HFFc6 (cell line): ENCODE measurements around the gene SLC25A33. TPM values are rescaled to one million over a fixed set of nuclear protein-coding genes. Genes with fewer than 3 reads are reported as not detected.

Source experiments
- DNase-seq: peaks from one replicate; pipeline ENCODE4 v3.0.0-alpha.2; 2018
- H3K27ac Mint-ChIP-seq: 2 replicates; pipeline ENCODE4 v1.8.0; 2020; ENCODE audit warnings: mild to moderate bottlenecking, mixed read lengths
- H3K27me3 Mint-ChIP-seq: 2 replicates; pipeline ENCODE4 v1.8.0; 2021; ENCODE audit warnings: mild to moderate bottlenecking, moderate library complexity, mixed read lengths; ENCODE audit not compliant: insufficient read depth
- H3K36me3 Mint-ChIP-seq: 2 replicates; pipeline ENCODE4 v1.8.0; 2021; ENCODE audit warnings: low read depth, mixed read lengths
- H3K4me1 Mint-ChIP-seq: 2 replicates; pipeline ENCODE4 v1.8.0; 2020; ENCODE audit warnings: low read depth, mixed read lengths
- H3K4me3 Mint-ChIP-seq: 2 replicates; pipeline ENCODE4 v1.8.0; 2020; ENCODE audit warnings: mild to moderate bottlenecking, moderate library complexity, mixed read lengths
- H3K9me3 Mint-ChIP-seq: 2 replicates; pipeline ENCODE4 v1.8.0; 2020; ENCODE audit warnings: mild to moderate bottlenecking, mixed read lengths
- CTCF ChIP-seq: fragments of 200-600 bp; sonication (generic); IDR thresholded peaks from 2 replicates; pipeline ENCODE4 v1.5.0; 2021; ENCODE audit warnings: antibody characterized with exemption, mild to moderate bottlenecking
- total RNA-seq, 6 experiments: library from RNA; stranded (reverse); fragmentation: NEBNext Ultra II Directional; extraction: Animal tissue kit (Norgen Biotek cat#: 25700); gene quantifications; 2 replicates in 1 of 6; 3 replicates in 5 of 6; pipeline ENCODE4 v1.2.3, GENCODE V29; 2021

Gene SLC25A33
- total RNA-seq, 6 experiments from 2014 or later: 3.3 to 4.7 (median 4.0) TPM

DNA sequence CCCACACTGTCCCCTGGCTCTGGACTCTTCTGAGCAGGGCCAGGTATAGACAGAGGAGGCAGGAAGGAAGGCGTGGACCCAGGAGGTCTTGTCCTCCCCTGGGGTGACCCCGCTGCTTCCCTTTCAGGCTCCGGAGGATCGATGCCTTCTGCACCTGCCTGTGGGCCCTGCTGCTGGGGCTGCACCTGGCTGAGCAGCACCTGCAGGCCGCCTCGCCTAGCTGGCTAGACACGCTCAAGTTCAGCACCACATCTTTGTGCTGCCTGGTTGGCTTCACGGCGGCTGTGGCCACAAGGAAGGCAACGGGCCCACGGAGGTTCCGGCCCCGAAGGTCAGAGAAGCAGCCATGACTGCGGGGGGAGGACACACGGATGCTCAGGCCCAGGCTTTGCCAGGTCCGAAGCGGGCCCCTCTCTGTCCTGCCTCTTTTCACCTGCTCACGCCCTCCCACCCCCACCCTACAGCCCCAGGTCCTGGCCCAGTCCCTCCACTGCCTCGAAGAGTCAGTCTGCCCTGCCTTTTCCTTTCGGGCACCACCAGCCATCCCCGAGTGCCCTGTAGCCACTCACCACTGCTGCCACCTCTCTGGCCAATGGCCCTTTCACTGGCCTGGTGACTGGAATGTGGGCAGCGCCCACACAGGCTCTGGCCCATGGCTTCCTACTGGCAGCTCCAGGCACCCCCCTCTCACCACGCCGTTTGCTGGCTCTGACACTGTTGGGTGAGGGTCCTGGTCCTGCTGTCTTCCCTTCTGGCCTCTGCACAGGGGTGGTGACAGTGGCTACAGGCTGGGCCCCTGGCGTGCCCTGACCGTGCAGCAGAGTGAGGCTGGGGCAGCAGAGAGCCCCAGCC is 62.9 kb downstream of the SLC25A33 start:
- no peak for DNase-seq
- Mint-ChIP-seq H3K9me3 (no peaks in the 10 kb centered on the region), H3K4me1 (no peaks in the 10 kb centered on the region), H3K27me3 (no peaks in the 10 kb centered on the region; the same call in 1 of the 2 replicates), H3K36me3 (no peaks in the 10 kb centered on the region), H3K4me3 (no peak overlapping the region), H3K27ac (no peak overlapping the region)
- TF ChIP-seq CTCF: no peak

- no peak for TF ChIP-seq CTCF
- Mint-ChIP-seq H3K4me1 (no peaks in the 10 kb centered on the region), H3K4me3 (no peak overlapping the region), H3K27me3 (no peaks in the 10 kb centered on the region; the same call in 1 of the 2 replicates), H3K9me3 (no peaks in the 10 kb centered on the region), H3K27ac (no peak overlapping the region), H3K36me3 (no peaks in the 10 kb centered on the region)
- no peak for DNase-seq
These were observed 63.5 kb downstream of the SLC25A33 start for GRCh38 chr1:9602794-9603167.

GRCh38 chr1:9603307-9603706 is 64.0 kb downstream of the SLC25A33 start:
- Mint-ChIP-seq H3K36me3 (no peaks in the 10 kb centered on the region), H3K9me3 (no peaks in the 10 kb centered on the region), H3K27me3 (no peaks in the 10 kb centered on the region; the same call in 1 of the 2 replicates), H3K27ac (no peak overlapping the region), H3K4me3 (no peak overlapping the region), H3K4me1 (no peaks in the 10 kb centered on the region)
- no peak for DNase-seq
- no peak for TF ChIP-seq CTCF

DNA sequence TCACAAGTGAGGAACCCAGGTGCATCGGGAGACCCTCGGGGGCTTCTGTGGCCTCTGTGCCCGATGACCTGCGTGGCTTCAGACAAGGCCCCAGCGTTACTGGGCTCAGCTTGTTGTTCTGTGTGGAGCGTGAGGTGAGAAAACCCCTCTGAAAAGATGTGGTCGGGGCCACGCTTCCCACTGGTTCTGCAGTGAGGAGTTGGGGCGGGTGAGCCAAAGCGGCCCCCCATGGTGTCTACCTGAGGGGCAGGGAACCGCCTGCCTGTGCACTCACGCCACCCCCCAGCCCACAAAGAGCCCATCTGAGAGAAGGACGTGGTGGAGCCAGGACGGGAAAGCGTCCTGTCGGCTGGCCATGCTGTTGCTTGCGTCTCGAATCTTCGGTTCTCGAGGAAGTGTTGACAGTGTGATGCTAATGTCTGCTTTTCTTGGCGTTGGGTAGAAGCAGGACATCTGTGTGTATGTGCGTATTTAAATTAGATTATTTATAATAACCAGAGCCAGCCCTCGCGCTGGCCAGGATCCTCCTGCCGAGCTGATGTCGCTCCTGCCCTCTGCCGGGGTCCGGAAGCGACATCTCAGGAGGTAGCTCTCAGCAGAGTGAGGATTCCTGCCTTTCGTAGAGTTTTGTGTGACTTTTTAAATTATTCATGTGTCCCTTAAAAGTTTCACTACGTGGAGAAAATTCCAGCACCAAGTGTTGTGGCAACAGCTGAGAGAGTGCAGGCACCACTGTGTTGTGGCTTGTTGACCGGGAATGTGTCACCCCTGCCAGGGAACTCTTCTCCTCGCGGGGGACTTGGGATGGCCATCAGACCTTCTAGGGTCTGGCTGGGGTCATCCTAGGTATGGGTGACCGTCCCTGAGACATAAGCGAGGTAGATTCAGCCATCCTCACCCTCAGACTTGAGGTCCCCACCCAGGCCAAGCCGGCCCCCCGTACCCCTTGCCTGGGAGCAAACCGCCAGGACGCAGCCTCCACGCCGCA is 64.8 kb downstream of the SLC25A33 start:
- H3K27ac Mint-ChIP-seq: no peak overlapping the region
- no peak for TF ChIP-seq CTCF
- no peaks in the 10 kb centered on the region for H3K4me1 Mint-ChIP-seq
- no peaks in the 10 kb centered on the region for H3K9me3 Mint-ChIP-seq
- no peaks in the 10 kb centered on the region; the same call in 1 of the 2 replicates for H3K27me3 Mint-ChIP-seq
- DNase-seq: no peak
- H3K4me3 Mint-ChIP-seq: no peak overlapping the region
- no peaks in the 10 kb centered on the region for H3K36me3 Mint-ChIP-seq

DNA sequence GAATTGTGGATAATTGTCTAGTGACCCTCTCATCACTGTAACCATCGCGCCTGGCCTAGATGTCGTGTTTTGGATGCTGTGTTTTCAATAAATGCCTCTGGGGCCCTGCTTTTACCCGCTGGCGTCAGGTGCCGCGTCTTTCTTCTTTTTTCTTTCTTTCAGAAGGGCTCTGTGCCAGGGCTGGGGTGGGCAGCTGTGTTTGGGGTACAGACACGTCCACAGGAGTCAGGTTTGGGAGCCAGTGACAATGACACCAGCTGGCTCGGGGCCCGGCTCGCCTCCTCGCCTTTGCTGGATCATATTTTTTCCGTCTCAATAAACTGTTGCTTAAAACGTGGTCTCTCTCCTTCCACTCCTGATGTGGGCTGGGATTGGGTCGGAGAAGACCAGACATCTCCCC is 65.6 kb downstream of the SLC25A33 start:
- H3K27me3 Mint-ChIP-seq: no peaks in the 10 kb centered on the region; the same call in 1 of the 2 replicates
- TF ChIP-seq CTCF: no peak
- H3K36me3 Mint-ChIP-seq: no peaks in the 10 kb centered on the region
- no peaks in the 10 kb centered on the region for H3K4me1 Mint-ChIP-seq
- no peak for DNase-seq
- no peaks in the 10 kb centered on the region for H3K9me3 Mint-ChIP-seq
- no peak overlapping the region for H3K27ac Mint-ChIP-seq
- H3K4me3 Mint-ChIP-seq: no peak overlapping the region
